Neural crest cell (in vitro differentiated cells): ENCODE results near the gene MELTF. TPM values are rescaled to one million over a fixed set of nuclear protein-coding genes. Genes with fewer than 3 reads are reported as not detected.

Experiments
- DNase-seq: peaks from one replicate; pipeline ENCODE4 v3.0.0; 2021; ENCODE audit warnings: low read depth, mixed read lengths, low spot score
- H3K27ac Mint-ChIP-seq: one replicate; pipeline ENCODE4 v1.8.0; 2021; ENCODE audit warnings: mild to moderate bottlenecking, mixed read lengths; ENCODE audit not compliant: unreplicated experiment
- H3K27me3 Mint-ChIP-seq: 2 replicates; pipeline ENCODE4 v1.8.0; 2021; ENCODE audit warnings: low read depth, mild to moderate bottlenecking, mixed read lengths
- H3K36me3 Mint-ChIP-seq: 2 replicates; pipeline ENCODE4 v1.8.0; 2021; ENCODE audit warnings: low read depth, mild to moderate bottlenecking, mixed read lengths
- H3K4me1 Mint-ChIP-seq: 2 replicates; pipeline ENCODE4 v1.8.0; 2021; ENCODE audit warnings: mixed read lengths
- H3K4me3 Mint-ChIP-seq: one replicate; pipeline ENCODE4 v1.8.0; 2021; ENCODE audit warnings: mild to moderate bottlenecking, mixed read lengths
- H3K9me3 Mint-ChIP-seq: 2 replicates; pipeline ENCODE4 v1.8.0; 2021; ENCODE audit warnings: mixed read lengths
- total RNA-seq: library from RNA; stranded (reverse); gene quantifications from 2 replicates; pipeline ENCODE4 v1.2.1, GENCODE V29; 2021
- TF ChIP-seq, protein P1 (sequence below): fragments of 200-600 bp; sonication (generic); conservative IDR thresholded peaks from 2 replicates; pipeline ENCODE4 v1.5.0; 2021; ENCODE audit warnings: antibody characterized with exemption, mild to moderate bottlenecking

Gene MELTF
- total RNA-seq, 1 donor from 2014 or later: 3.9 TPM

DNA sequence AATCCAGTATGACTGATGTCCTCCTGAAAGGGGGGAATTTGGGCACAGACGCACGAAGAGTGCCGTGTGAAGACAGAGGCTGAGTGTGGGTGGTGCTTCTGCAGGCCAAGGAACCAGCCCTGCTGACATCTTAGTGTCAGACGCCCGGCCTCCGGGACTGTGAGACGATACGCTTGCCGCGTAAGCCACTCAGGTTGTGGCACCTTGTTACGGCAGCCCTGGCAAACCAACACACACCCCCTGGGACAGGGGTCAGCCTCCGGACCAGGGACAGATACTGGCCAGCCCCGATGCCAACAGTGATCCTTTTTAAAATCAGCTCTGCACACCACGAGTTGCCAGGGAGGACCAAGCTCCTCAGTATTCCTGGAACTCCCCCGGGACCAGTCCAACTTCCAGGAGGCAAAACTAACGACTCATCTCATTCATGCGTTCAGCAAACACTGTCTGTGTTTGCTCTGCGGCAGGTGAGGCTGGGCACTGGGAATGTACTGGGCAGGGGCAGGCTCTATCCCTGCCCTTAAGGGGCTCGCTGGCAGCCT lies 39.8 kb downstream of the MELTF start:
- no peak for DNase-seq
- Mint-ChIP-seq H3K36me3 (no peaks in the 10 kb centered on the region), H3K9me3 (no peaks in the 10 kb centered on the region), H3K4me1 (no peaks in the 10 kb centered on the region), H3K27ac (no peak overlapping the region), H3K4me3 (no peak overlapping the region), H3K27me3 (no peaks in the 10 kb centered on the region)
- TF ChIP-seq, protein P1, sequence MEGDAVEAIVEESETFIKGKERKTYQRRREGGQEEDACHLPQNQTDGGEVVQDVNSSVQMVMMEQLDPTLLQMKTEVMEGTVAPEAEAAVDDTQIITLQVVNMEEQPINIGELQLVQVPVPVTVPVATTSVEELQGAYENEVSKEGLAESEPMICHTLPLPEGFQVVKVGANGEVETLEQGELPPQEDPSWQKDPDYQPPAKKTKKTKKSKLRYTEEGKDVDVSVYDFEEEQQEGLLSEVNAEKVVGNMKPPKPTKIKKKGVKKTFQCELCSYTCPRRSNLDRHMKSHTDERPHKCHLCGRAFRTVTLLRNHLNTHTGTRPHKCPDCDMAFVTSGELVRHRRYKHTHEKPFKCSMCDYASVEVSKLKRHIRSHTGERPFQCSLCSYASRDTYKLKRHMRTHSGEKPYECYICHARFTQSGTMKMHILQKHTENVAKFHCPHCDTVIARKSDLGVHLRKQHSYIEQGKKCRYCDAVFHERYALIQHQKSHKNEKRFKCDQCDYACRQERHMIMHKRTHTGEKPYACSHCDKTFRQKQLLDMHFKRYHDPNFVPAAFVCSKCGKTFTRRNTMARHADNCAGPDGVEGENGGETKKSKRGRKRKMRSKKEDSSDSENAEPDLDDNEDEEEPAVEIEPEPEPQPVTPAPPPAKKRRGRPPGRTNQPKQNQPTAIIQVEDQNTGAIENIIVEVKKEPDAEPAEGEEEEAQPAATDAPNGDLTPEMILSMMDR: no peak

DNA sequence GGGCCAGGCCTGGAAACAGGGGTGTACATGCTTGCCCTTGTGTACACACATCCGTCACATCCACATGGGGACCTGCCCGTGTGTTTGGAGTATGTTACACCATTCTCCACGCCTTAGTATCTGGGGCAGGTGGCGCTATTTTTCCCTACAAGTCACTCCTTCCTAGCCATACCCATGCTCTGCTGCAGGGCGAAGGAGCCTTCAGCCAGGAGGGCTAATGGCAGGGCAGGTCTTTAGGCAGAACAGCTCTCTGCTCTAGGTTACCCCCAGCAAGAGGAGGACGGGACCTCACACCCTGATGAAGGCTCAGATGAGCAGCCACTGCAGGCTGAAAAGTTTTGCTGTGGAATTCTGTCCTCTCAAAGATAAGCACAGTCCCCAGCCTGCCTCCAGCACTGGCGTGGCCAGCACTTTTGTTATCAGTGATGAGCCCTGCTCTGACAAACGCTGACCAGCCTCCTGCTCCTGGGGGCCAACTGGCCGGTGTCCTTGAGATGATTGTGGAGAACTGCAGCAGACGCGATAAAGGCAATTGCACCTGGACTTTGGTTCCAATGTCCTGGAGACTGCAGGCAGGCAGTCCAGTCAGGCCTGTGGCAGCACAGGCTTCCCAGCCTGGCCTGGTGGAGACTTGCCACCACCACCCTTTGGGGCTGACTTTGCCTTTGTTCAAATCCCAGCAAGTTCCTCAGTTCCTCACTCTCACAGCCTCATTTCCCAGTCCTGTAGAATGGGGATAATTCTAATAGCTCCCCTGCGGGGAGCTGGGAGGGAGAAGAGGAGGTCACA lies 41.2 kb downstream of the MELTF start:
- H3K9me3 Mint-ChIP-seq: peaks cover under 1% of the 10 kb centered on the region
- no peak overlapping the region for H3K4me3 Mint-ChIP-seq
- H3K36me3 Mint-ChIP-seq: peaks cover 1% of the 10 kb centered on the region
- no peaks in the 10 kb centered on the region for H3K27me3 Mint-ChIP-seq
- TF ChIP-seq, protein P1: no peak
- no peaks in the 10 kb centered on the region for H3K4me1 Mint-ChIP-seq
- no peak for DNase-seq
- no peak overlapping the region for H3K27ac Mint-ChIP-seq

DNA sequence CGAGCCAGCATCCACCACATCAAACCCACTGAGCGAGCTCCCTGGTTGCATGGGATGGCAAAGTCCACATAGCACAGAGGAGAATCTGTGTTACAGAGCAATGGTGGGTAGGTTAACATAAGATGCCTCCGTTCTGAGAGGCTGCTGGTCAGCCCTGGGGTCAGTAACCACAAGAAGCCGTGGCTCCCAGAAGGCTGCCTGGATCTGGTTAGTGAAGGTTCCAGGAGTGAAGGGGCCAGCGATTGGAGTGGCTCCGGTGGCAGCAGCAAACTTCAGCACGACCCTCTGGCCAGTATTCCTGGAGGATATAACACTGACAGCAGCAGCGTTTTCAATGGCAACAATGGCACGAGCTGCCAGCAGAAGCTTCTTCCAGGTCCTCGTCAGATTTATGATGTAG lies 42.6 kb downstream of the MELTF start:
- TF ChIP-seq, protein P1: no peak
- Mint-ChIP-seq H3K27me3 (no peaks in the 10 kb centered on the region), H3K4me1 (no peaks in the 10 kb centered on the region), H3K4me3 (no peak overlapping the region), H3K9me3 (peaks cover 5% of the 10 kb centered on the region), H3K27ac (no peak overlapping the region), H3K36me3 (peaks cover 4% of the 10 kb centered on the region)
- DNase-seq: no peak

DNA sequence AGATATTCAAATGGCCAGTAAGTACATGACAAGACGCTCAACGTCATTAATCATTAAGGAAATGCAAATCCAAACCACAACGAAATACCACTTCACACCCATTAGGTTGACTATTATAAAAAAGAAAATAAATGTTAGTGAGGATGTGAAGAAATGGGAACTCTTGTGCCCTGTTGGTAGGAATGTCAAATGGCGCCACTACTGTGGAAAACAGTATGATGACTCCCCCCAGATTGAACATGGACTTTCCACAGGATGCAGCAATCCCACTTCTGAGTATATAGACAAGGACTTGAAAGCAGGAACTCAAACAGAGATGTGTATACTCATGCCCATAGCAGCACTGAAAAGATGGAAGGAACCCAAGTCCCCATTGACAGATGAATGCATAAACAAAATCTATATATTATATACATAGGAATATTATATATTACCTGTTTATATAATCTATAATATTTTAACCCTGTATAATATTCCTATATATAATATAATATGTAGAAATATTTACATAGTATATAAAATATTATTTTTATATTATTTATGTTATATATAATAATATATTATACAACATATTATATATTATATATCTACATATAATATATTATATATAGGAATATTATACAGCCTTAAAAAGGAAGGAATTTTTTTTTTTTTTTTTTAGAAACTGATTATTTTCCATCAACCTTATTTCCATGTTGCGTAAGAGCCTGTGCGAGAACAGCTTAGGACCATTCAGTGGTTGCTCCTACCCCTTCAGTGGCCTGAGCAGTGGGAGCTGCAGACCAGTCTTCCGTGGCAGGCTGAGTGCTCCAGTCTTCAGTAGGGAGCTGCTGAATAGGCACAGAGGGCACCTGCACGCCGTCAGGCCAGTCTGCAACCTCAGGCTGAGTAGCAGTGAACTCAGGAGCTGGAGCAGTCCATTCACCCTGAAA lies 43.4 kb downstream of the MELTF start:
- Mint-ChIP-seq H3K4me3 (no peak overlapping the region), H3K9me3 (peaks cover 9% of the 10 kb centered on the region), H3K4me1 (no peaks in the 10 kb centered on the region), H3K27ac (no peak overlapping the region), H3K27me3 (no peaks in the 10 kb centered on the region), H3K36me3 (peaks cover 9% of the 10 kb centered on the region)
- no peak for DNase-seq
- TF ChIP-seq, protein P1: peak; percentile 38

DNA sequence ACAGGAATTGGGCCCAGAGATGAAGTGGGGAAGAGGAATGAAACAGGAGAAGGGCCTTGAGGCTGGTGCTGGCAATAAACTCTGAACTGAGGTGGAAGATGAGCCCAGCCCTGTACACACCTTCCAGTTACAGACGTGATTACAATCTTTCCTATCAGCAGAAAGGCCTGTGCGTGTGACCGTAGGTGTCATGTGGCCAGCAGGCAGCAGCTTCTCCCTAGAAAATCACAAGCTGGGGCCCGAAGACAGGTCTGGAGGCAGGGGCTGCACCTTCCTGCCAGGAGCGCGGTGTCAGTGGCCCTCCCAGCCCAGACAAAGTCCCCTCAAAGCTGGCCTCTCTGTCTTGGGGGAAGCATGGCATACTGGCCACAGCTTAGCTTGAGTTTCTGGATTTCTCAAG lies 44.3 kb downstream of the MELTF start:
- Mint-ChIP-seq H3K36me3 (peaks cover 9% of the 10 kb centered on the region), H3K9me3 (peaks cover 9% of the 10 kb centered on the region), H3K27me3 (no peaks in the 10 kb centered on the region), H3K4me1 (no peaks in the 10 kb centered on the region), H3K27ac (no peak overlapping the region), H3K4me3 (no peak overlapping the region)
- TF ChIP-seq, protein P1: no peak
- no peak for DNase-seq
